Parathyroid adenoma (tissue), 2 donors: ENCODE measurements around the gene KLHDC2.
"Not testable (repeated sequence)": the region's sequence is repeated elsewhere in the genome, so short reads cannot be mapped to it uniquely, and the experiment has no call there.

ENCODE experiments used
- H2AFZ ChIP-seq: fragments of 300-600 bp; sonication (generic); one replicate; pipeline ENCODE4 v1.7.0; 2017; ENCODE audit warnings: antibody characterized with exemption, mild to moderate bottlenecking
- H3K27ac ChIP-seq: fragments of 300-600 bp; sonication (generic); one replicate; pipeline ENCODE4 v1.7.0; 2017
- H3K27me3 ChIP-seq: fragments of 300-600 bp; sonication (generic); one replicate; pipeline ENCODE4 v1.7.0; 2017; ENCODE audit warnings: low read length; ENCODE audit not compliant: control insufficient read depth, insufficient read depth
- H3K36me3 ChIP-seq: fragments of 300-600 bp; sonication (generic); one replicate; pipeline ENCODE4 v1.7.0; 2017; ENCODE audit warnings: low read length; ENCODE audit not compliant: control insufficient read depth, insufficient read depth
- H3K4me1 ChIP-seq: fragments of 300-600 bp; sonication (generic); one replicate; pipeline ENCODE4 v1.7.0; 2017; ENCODE audit warnings: control low read depth
- H3K4me2 ChIP-seq: fragments of 300-600 bp; sonication (generic); one replicate; pipeline ENCODE4 v1.7.0; 2017; ENCODE audit warnings: low read length
- H3K4me3 ChIP-seq: fragments of 300-600 bp; sonication (generic); one replicate; pipeline ENCODE4 v1.7.0; 2017; ENCODE audit warnings: low read depth, low read length
- H3K79me2 ChIP-seq: fragments of 300-600 bp; sonication (generic); one replicate; pipeline ENCODE4 v1.7.0; 2017; ENCODE audit warnings: control low read depth
- H3K9ac ChIP-seq: fragments of 300-600 bp; sonication (generic); one replicate; pipeline ENCODE4 v1.7.0; 2017; ENCODE audit warnings: mild to moderate bottlenecking
- H3K9me3 ChIP-seq: fragments of 300-600 bp; sonication (generic); one replicate; pipeline ENCODE4 v1.7.0; 2017; ENCODE audit warnings: low read length; ENCODE audit not compliant: control insufficient read depth
- TF ChIP-seq, protein P1 (sequence below): fragments of 300-600 bp; sonication (generic); IDR thresholded peaks from one replicate; pipeline ENCODE4 v1.7.0; 2017; ENCODE audit warnings: antibody characterized with exemption, mild to moderate bottlenecking
- donor health status: primary hyperparathyroidism.

The KLHDC2 gene

DNA sequence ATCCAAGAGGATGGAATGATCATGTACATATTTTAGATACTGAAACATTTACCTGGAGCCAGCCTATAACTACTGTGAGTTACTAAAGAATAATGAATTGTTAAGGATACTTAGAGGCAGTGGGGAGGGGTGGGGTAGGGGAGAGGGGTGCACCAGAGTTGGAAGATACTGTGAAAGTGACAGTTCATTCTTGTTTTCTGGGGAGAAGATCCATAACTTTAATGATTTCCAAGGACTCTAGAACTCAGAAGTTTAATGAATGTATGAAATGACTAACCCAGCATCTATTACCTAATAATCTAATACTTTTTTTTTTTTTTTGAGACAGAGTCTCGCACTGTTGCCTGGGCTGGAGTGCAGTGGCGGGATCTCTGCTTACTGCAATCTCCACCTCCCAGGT is 10.5 kb downstream of the KLHDC2 start:
- TF ChIP-seq, protein P1, sequence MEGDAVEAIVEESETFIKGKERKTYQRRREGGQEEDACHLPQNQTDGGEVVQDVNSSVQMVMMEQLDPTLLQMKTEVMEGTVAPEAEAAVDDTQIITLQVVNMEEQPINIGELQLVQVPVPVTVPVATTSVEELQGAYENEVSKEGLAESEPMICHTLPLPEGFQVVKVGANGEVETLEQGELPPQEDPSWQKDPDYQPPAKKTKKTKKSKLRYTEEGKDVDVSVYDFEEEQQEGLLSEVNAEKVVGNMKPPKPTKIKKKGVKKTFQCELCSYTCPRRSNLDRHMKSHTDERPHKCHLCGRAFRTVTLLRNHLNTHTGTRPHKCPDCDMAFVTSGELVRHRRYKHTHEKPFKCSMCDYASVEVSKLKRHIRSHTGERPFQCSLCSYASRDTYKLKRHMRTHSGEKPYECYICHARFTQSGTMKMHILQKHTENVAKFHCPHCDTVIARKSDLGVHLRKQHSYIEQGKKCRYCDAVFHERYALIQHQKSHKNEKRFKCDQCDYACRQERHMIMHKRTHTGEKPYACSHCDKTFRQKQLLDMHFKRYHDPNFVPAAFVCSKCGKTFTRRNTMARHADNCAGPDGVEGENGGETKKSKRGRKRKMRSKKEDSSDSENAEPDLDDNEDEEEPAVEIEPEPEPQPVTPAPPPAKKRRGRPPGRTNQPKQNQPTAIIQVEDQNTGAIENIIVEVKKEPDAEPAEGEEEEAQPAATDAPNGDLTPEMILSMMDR = no peak
- Histone ChIP-seq H3K27ac (no peak overlapping the region), H3K9ac (no peak overlapping the region), H3K4me2 (no peak overlapping the region), H3K79me2 (no peaks in the 10 kb centered on the region), H2AFZ (no peak overlapping the region), H3K4me3 (no peak overlapping the region), H3K4me1 (no peaks in the 10 kb centered on the region), H3K36me3 (no peaks in the 10 kb centered on the region), H3K27me3 (no peaks in the 10 kb centered on the region), H3K9me3 (no peaks in the 10 kb centered on the region)

DNA sequence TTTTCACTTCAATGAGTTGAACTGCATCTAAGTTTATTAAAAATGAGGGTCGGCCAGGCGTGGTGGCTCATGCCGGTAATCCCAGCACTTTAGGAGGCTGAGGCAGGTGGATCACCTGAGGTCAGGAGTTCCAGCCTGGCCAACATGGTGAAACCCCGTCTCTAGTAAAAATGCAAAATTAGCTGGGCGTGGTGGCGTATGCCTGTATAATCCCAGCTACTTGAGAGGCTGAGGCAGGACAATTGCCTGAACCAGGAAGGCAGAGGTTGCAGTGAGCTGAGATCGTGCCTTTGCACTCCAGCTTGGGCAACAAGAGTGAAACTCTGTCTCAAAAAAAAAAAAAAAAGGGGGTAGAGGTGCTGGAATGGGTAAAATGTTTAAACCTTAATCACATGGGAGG is 13.1 kb downstream of the KLHDC2 start:
- H3K9ac ChIP-seq, H3K4me2 ChIP-seq, H3K4me3 ChIP-seq, H2AFZ ChIP-seq, H3K27ac ChIP-seq, H3K27me3 ChIP-seq, H3K79me2 ChIP-seq, H3K4me1 ChIP-seq, H3K9me3 ChIP-seq, H3K36me3 ChIP-seq: not testable (repeated sequence)

DNA sequence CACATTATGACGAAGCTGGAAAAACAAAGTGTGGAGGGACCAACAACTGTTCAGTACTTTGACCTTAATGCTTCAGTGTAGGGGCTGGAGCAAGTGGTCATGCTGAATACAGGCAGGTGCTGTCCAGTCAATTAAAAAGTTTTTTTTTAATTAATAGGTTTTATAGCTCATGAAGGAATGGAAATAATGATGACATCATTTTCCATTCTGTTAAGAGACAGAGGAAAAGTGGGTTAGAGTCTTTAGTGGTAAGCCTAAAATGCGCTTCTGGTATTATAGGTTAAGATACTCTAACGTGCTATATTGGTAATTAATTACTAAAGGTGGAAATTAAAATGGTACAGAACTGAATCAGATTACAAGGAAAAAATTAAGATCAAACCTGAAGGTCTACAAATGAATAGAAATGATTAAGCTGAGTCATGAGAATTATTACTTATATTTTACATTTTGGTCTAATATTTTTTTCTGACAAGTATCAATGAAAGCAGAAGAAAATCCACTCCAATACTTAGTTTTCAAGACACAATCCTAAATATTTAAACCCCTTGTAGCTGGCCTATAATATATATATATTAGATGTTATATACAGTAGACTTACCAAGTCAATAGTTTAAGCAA is 15.6 kb downstream of the KLHDC2 start:
- no peak overlapping the region for H3K9ac ChIP-seq
- no peak overlapping the region for H2AFZ ChIP-seq
- no peaks in the 10 kb centered on the region for H3K4me1 ChIP-seq
- H3K27me3 ChIP-seq = no peaks in the 10 kb centered on the region
- no peaks in the 10 kb centered on the region for H3K9me3 ChIP-seq
- no peak overlapping the region for H3K4me3 ChIP-seq
- TF ChIP-seq, protein P1 = no peak
- H3K79me2 ChIP-seq = no peaks in the 10 kb centered on the region
- no peak overlapping the region for H3K27ac ChIP-seq
- no peak overlapping the region for H3K4me2 ChIP-seq
- H3K36me3 ChIP-seq = no peaks in the 10 kb centered on the region

DNA sequence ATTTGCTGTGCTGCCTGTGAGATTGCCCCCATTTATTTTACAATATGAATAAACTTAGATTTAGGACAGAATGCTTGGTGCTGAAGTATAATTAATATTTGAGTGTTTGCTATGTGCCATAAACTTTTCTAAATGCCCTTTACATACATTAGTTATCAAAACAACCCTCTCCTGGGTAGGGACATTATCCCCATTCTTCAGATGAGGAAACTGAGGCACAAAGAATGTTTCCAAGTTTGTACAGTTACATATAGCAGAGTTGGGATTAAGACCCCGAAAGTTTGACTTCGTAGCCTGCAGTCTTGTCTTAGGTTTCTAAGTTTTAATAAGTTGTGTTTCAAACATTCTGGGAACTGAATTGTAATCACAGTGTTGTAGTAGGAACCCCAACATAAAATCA is 18.4 kb downstream of the KLHDC2 start:
- H3K4me3 ChIP-seq = no peak overlapping the region
- no peaks in the 10 kb centered on the region for H3K9me3 ChIP-seq
- H2AFZ ChIP-seq = no peak overlapping the region
- H3K27me3 ChIP-seq = no peaks in the 10 kb centered on the region
- TF ChIP-seq, protein P1 = no peak
- no peaks in the 10 kb centered on the region for H3K4me1 ChIP-seq
- no peak overlapping the region for H3K27ac ChIP-seq
- no peak overlapping the region for H3K9ac ChIP-seq
- H3K4me2 ChIP-seq = no peak overlapping the region
- peaks cover 4% of the 10 kb centered on the region for H3K79me2 ChIP-seq
- no peaks in the 10 kb centered on the region for H3K36me3 ChIP-seq

DNA sequence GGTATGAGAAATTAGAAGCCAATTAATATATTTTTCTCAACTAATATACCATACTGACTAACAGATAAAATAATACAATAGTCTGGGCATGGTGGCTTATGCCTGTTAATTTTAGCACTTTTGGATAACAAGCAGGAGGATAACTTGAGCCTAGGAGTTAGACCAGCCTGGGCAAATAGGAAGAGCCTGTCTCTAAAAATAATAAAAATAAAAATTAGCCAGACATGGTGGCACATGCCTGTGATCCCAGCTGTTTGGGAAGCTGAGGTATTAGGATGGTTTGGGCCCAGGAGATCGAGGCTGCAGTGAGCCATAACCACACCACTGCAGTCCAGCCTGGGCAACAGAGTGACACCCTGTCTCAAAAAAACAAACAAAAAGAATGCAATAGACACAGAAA is 24.7 kb downstream of the KLHDC2 start:
- Histone ChIP-seq H3K4me3 (no peak overlapping the region), H3K27ac (no peak overlapping the region), H3K9ac (no peak overlapping the region), H3K79me2 (peaks cover 4% of the 10 kb centered on the region), H3K4me1 (peaks cover 6% of the 10 kb centered on the region), H2AFZ (no peak overlapping the region), H3K9me3 (no peaks in the 10 kb centered on the region), H3K4me2 (no peak overlapping the region), H3K27me3 (no peaks in the 10 kb centered on the region), H3K36me3 (no peaks in the 10 kb centered on the region)
- TF ChIP-seq, protein P1 = no peak
